MM.1S (cell line): ENCODE measurements around the gene PARD3.

ENCODE experiments used
- DNase-seq: peaks from one replicate; pipeline ENCODE4 v3.0.0-alpha.2; 2015
- H2AFZ ChIP-seq: fragments of 300-600 bp; sonication (generic); 2 replicates; pipeline ENCODE4 v1.6.0; 2016; ENCODE audit warnings: antibody characterized with exemption, low read length
- H3F3A ChIP-seq: fragments of 300-600 bp; sonication (generic); 2 replicates; pipeline ENCODE4 v1.6.1; 2016; ENCODE audit warnings: mild to moderate bottlenecking, antibody characterized with exemption, low read length, moderate library complexity, mixed read lengths; ENCODE audit not compliant: insufficient read depth
- H3K27ac ChIP-seq: fragments of 300-600 bp; sonication (generic); 2 replicates; pipeline ENCODE4 v1.5.1; 2016; ENCODE audit warnings: mild to moderate bottlenecking, low read length
- H3K27me3 ChIP-seq: fragments of 300-600 bp; sonication (generic); replicated peaks from 2 replicates; pipeline ENCODE4 v1.6.0; 2016; ENCODE audit warnings: low read length; ENCODE audit not compliant: insufficient read depth
- H3K36me3 ChIP-seq: fragments of 300-600 bp; sonication (generic); replicated peaks from 2 replicates; pipeline ENCODE4 v1.6.1; 2016; ENCODE audit warnings: mild to moderate bottlenecking, low read length, mixed read lengths; ENCODE audit not compliant: insufficient read depth
- H3K4me1 ChIP-seq: fragments of 300-600 bp; sonication (generic); 2 replicates; pipeline ENCODE4 v1.6.1; 2016; ENCODE audit warnings: low read length, mixed read lengths
- H3K4me2 ChIP-seq: fragments of 300-600 bp; sonication (generic); 2 replicates; pipeline ENCODE4 v1.6.0; 2016; ENCODE audit warnings: low read depth, low read length
- H3K4me3 ChIP-seq: fragments of 300-600 bp; sonication (generic); 2 replicates; pipeline ENCODE4 v1.5.1; 2016; ENCODE audit warnings: low read length, mixed read lengths
- H3K79me2 ChIP-seq: fragments of 300-600 bp; sonication (generic); 2 replicates; pipeline ENCODE4 v1.6.1; 2016; ENCODE audit warnings: mixed run types, low read length, mixed read lengths
- H3K9ac ChIP-seq: fragments of 300-600 bp; sonication (generic); 2 replicates; pipeline ENCODE4 v1.6.1; 2016; ENCODE audit warnings: low read length, mixed read lengths
- H3K9me2 ChIP-seq: fragments of 300-600 bp; sonication (generic); replicated peaks from 2 replicates; pipeline ENCODE4 v1.6.1; 2016; ENCODE audit warnings: mild to moderate bottlenecking, low read length, mixed read lengths; ENCODE audit not compliant: insufficient read depth
- H3K9me3 ChIP-seq: fragments of 300-600 bp; sonication (generic); replicated peaks from 2 replicates; pipeline ENCODE4 v1.6.1; 2016; ENCODE audit warnings: mild to moderate bottlenecking, low read length, mixed read lengths; ENCODE audit not compliant: insufficient read depth
- H4K20me1 ChIP-seq: fragments of 300-600 bp; sonication (generic); 2 replicates; pipeline ENCODE4 v1.6.1; 2016; ENCODE audit warnings: mild to moderate bottlenecking, low read length, moderate library complexity, mixed read lengths; ENCODE audit not compliant: insufficient read depth
- CTCF ChIP-seq: fragments of 300-600 bp; sonication (generic); IDR thresholded peaks from 2 replicates; pipeline ENCODE4 v1.5.1; 2016; ENCODE audit warnings: antibody characterized with exemption, low read length, mixed read lengths
- EZH2 ChIP-seq: fragments of 300-600 bp; sonication (generic); optimal IDR thresholded peaks from 2 replicates; pipeline ENCODE3; 2017; ENCODE audit warnings: low read depth, mild to moderate bottlenecking, antibody characterized with exemption, low read length, mixed read lengths
- EZH2phosphoT487 ChIP-seq: fragments of 300-600 bp; sonication (generic); IDR thresholded peaks from 2 replicates; pipeline ENCODE4 v1.6.1; 2018; ENCODE audit warnings: antibody characterized with exemption, low read length

The PARD3 gene

GRCh38 chr10:34244756-34245484 is 570.2 kb downstream of the PARD3 start:
- no peaks in the 10 kb centered on the region for H3K4me1 ChIP-seq
- no peak for TF ChIP-seq CTCF
- H4K20me1 ChIP-seq: no peaks in the 10 kb centered on the region
- H3K36me3 ChIP-seq: no peaks in the 10 kb centered on the region
- no peak overlapping the region for H3K27ac ChIP-seq
- no peaks in the 10 kb centered on the region for H3K27me3 ChIP-seq
- no peak for DNase-seq
- no peak overlapping the region for H3K9ac ChIP-seq
- H3K4me2 ChIP-seq: no peak overlapping the region
- no peak overlapping the region for H2AFZ ChIP-seq
- no peaks in the 10 kb centered on the region for H3K79me2 ChIP-seq
- H3K9me3 ChIP-seq: no peaks in the 10 kb centered on the region
- no peaks in the 10 kb centered on the region for H3F3A ChIP-seq
- no peaks in the 10 kb centered on the region for H3K9me2 ChIP-seq
- H3K4me3 ChIP-seq: no peak overlapping the region

- H3K79me2 ChIP-seq: no peaks in the 10 kb centered on the region
- H3K4me3 ChIP-seq: no peak overlapping the region
- no peak overlapping the region for H2AFZ ChIP-seq
- H3K36me3 ChIP-seq: no peaks in the 10 kb centered on the region
- H3K4me1 ChIP-seq: no peaks in the 10 kb centered on the region
- H3K27me3 ChIP-seq: no peaks in the 10 kb centered on the region
- no peak overlapping the region for H3K4me2 ChIP-seq
- H3F3A ChIP-seq: no peaks in the 10 kb centered on the region
- H3K27ac ChIP-seq: no peak overlapping the region
- H3K9me2 ChIP-seq: no peaks in the 10 kb centered on the region
- no peaks in the 10 kb centered on the region for H4K20me1 ChIP-seq
- H3K9ac ChIP-seq: no peak overlapping the region
- TF ChIP-seq EZH2: no peak
- TF ChIP-seq EZH2phosphoT487: no peak
- TF ChIP-seq CTCF: no peak
- H3K9me3 ChIP-seq: no peaks in the 10 kb centered on the region
- no peak for DNase-seq
Observed at GRCh38 chr10:34241226-34242000, 573.7 kb downstream of the PARD3 start.

GRCh38 chr10:34240039-34240438 is 575.1 kb downstream of the PARD3 start:
- H3K9me3 ChIP-seq: no peaks in the 10 kb centered on the region
- no peaks in the 10 kb centered on the region for H4K20me1 ChIP-seq
- H3K4me3 ChIP-seq: no peak overlapping the region
- no peak overlapping the region for H3K27ac ChIP-seq
- no peak for DNase-seq
- TF ChIP-seq CTCF (no peak), EZH2phosphoT487 (no peak), EZH2 (no peak)
- H3K79me2 ChIP-seq: no peaks in the 10 kb centered on the region
- H3K27me3 ChIP-seq: no peaks in the 10 kb centered on the region
- H3K4me2 ChIP-seq: no peak overlapping the region
- H3K36me3 ChIP-seq: no peaks in the 10 kb centered on the region
- H2AFZ ChIP-seq: no peak overlapping the region
- no peaks in the 10 kb centered on the region for H3F3A ChIP-seq
- no peaks in the 10 kb centered on the region for H3K9me2 ChIP-seq
- no peak overlapping the region for H3K9ac ChIP-seq
- H3K4me1 ChIP-seq: no peaks in the 10 kb centered on the region
